Memory B cell (primary cell): ENCODE data around the gene KLHL29.

ENCODE experiments used
- ATAC-seq: fragments of 150-1000 bp; cut with Tn5 transposase; 2 replicates; pipeline ENCODE4 v1.10.0; 2021; ENCODE audit warnings: low read depth, mild to moderate bottlenecking, moderate library complexity
- DNase-seq, 2 donors: peaks; one replicate each; pipeline ENCODE4 v3.0.0; 2022; ENCODE audit warnings: low spot score in 2 of 2
- H3K27ac Mint-ChIP-seq: one replicate; pipeline ENCODE4 v1.8.0; 2022; ENCODE audit warnings: mild to moderate bottlenecking, moderate library complexity, mixed read lengths
- H3K27me3 Mint-ChIP-seq: one replicate; pipeline ENCODE4 v1.8.0; 2022; ENCODE audit warnings: mixed read lengths
- H3K36me3 Mint-ChIP-seq: one replicate; pipeline ENCODE4 v1.8.0; 2022; ENCODE audit warnings: mild to moderate bottlenecking, mixed read lengths
- H3K4me1 Mint-ChIP-seq: one replicate; pipeline ENCODE4 v1.8.0; 2022; ENCODE audit warnings: mixed read lengths
- H3K4me3 Mint-ChIP-seq: one replicate; pipeline ENCODE4 v1.8.0; 2022; ENCODE audit warnings: mild to moderate bottlenecking, moderate library complexity, mixed read lengths
- H3K9me3 Mint-ChIP-seq: one replicate; pipeline ENCODE4 v1.8.0; 2022; ENCODE audit warnings: mixed read lengths

KLHL29 gene

GRCh38 chr2:23637011-23637778 lies 252.2 kb downstream of the KLHL29 start:
- Mint-ChIP-seq H3K36me3 (peaks cover 7% of the 10 kb centered on the region), H3K4me1 (no peaks in the 10 kb centered on the region), H3K4me3 (no peak overlapping the region), H3K27ac (no peak overlapping the region), H3K27me3 (no peaks in the 10 kb centered on the region), H3K9me3 (no peaks in the 10 kb centered on the region)
- ATAC-seq = no peak
- no peak for DNase-seq

GRCh38 chr2:23639406-23639982 lies 254.5 kb downstream of the KLHL29 start:
- H3K36me3 Mint-ChIP-seq = peaks cover 15% of the 10 kb centered on the region
- no peak for ATAC-seq
- H3K4me1 Mint-ChIP-seq = no peaks in the 10 kb centered on the region

DNA sequence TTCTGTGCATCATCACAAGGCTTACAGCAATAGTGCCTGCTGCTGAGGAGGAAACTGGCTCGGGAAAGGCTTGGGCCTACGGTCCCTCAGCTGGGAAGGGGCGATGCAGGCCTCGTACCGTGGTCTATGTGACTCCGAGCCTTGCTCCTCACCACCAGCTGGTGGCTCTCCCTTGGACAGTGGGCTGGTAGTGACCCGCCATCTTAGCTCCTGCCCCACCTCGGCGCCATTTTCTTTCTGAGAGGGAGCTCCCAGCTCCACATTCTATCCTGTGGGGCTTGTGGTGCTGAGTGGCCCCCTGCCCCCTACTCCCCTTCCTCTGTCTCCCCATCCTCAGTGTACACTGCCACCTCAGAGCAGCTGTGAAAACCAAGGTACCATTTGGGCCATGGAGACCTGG lies 255.7 kb downstream of the KLHL29 start:
- no peak for ATAC-seq
- DNase-seq = no peak
- Mint-ChIP-seq H3K27ac (no peak overlapping the region), H3K4me3 (no peak overlapping the region), H3K4me1 (no peaks in the 10 kb centered on the region), H3K36me3 (peaks cover 15% of the 10 kb centered on the region), H3K27me3 (no peaks in the 10 kb centered on the region), H3K9me3 (no peaks in the 10 kb centered on the region)

More at GRCh38 chr2:23639406-23639982, 254.5 kb downstream of the KLHL29 start:
- DNase-seq = no peak
- H3K27me3 Mint-ChIP-seq = no peaks in the 10 kb centered on the region
- H3K27ac Mint-ChIP-seq = no peak overlapping the region
- no peak overlapping the region for H3K4me3 Mint-ChIP-seq
- H3K9me3 Mint-ChIP-seq = no peaks in the 10 kb centered on the region

GRCh38 chr2:23642516-23642915 lies 257.5 kb downstream of the KLHL29 start:
- Mint-ChIP-seq H3K4me3 (no peak overlapping the region), H3K27me3 (no peaks in the 10 kb centered on the region), H3K4me1 (no peaks in the 10 kb centered on the region), H3K27ac (no peak overlapping the region), H3K36me3 (peaks cover 15% of the 10 kb centered on the region), H3K9me3 (no peaks in the 10 kb centered on the region)
- ATAC-seq (no peak), DNase-seq (no peak)

GRCh38 chr2:23645230-23645808 lies 260.3 kb downstream of the KLHL29 start:
- no peaks in the 10 kb centered on the region for H3K4me1 Mint-ChIP-seq
- H3K4me3 Mint-ChIP-seq = no peak overlapping the region
- DNase-seq (no peak), ATAC-seq (no peak)
- no peak overlapping the region for H3K27ac Mint-ChIP-seq
- no peaks in the 10 kb centered on the region for H3K27me3 Mint-ChIP-seq
- H3K36me3 Mint-ChIP-seq = peaks cover 14% of the 10 kb centered on the region
- H3K9me3 Mint-ChIP-seq = no peaks in the 10 kb centered on the region

GRCh38 chr2:23647563-23647962 lies 262.6 kb downstream of the KLHL29 start:
- Mint-ChIP-seq H3K36me3 (peaks cover 11% of the 10 kb centered on the region), H3K27me3 (no peaks in the 10 kb centered on the region), H3K4me3 (no peak overlapping the region), H3K27ac (no peak overlapping the region), H3K9me3 (no peaks in the 10 kb centered on the region), H3K4me1 (no peaks in the 10 kb centered on the region)
- no peak for DNase-seq
- no peak for ATAC-seq

DNA sequence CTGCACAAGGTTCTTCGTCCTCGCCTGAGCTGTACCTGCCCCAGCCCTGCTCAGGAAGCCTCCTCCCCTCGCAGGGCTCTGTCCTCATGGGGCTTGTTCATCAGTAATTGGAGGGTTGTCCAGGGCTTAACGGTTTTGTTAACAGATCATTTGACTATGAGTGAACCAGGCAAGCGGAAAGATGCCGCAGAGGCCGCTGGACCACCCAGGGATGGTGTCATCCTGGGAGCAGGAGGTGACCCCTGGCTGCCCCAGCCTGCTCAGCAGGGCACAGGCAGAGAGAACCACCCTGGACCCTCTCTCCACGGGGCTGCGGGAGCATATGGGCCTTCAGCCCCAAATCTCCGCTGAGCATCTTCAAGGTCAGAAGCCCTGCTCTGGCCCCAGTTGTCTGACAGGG lies 264.3 kb downstream of the KLHL29 start:
- Mint-ChIP-seq H3K4me3 (no peak overlapping the region), H3K27ac (no peak overlapping the region), H3K36me3 (peaks cover 9% of the 10 kb centered on the region), H3K27me3 (peaks cover 2% of the 10 kb centered on the region), H3K4me1 (no peaks in the 10 kb centered on the region), H3K9me3 (no peaks in the 10 kb centered on the region)
- ATAC-seq = no peak
- DNase-seq = no peak

GRCh38 chr2:23649819-23650218 lies 264.8 kb downstream of the KLHL29 start:
- no peak for ATAC-seq
- Mint-ChIP-seq H3K27ac (no peak overlapping the region), H3K9me3 (no peaks in the 10 kb centered on the region), H3K4me3 (no peak overlapping the region), H3K27me3 (peaks cover 2% of the 10 kb centered on the region), H3K36me3 (peaks cover 9% of the 10 kb centered on the region), H3K4me1 (no peaks in the 10 kb centered on the region)
- no peak for DNase-seq

DNA sequence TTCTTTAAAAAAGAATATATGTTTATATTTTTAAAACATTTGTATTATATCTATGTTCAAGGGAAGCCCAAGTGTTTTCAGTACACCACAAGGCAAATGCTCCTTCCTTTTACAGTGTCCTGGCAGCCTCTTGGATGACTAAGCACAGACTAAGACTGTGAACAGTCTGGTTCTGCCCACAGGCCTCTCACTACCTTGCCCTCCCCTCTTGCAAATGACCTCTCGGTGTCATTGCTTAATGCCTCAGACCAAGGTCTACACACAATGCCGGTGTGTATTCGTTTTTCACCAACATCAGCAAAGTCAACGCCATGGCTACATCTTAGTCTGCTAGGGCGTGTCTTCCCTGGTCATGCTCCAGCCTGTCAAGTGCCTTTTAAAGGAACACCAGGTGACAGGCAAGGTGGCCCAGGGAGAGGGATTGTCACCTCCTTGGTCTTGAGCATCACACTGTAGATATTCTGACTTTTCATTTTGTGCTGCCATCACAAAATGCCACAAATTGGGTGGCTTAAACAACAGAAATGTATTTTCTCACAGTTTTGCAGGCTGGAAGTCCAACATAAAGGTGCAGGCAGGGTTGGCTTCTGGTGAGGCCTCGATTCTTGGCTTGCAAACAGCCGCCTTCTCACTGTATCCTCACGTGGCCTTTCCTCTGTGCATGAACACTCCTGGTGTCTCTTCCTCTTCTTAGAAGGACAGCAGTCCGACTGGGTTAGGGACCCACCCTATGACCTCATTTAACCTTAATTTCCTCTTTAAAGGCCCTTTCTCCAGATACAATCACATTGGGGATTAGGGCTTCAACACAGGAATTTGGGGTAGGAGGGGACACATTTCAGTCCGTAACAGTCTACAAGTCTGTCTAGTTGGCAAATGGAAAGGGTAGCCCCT lies 266.5 kb downstream of the KLHL29 start:
- no peak for DNase-seq
- no peaks in the 10 kb centered on the region for H3K4me1 Mint-ChIP-seq
- H3K4me3 Mint-ChIP-seq = no peak overlapping the region
- no peak overlapping the region for H3K27ac Mint-ChIP-seq
- H3K9me3 Mint-ChIP-seq = no peaks in the 10 kb centered on the region
- no peak for ATAC-seq
- H3K27me3 Mint-ChIP-seq = peaks cover 2% of the 10 kb centered on the region
- H3K36me3 Mint-ChIP-seq = peaks cover 9% of the 10 kb centered on the region

- Mint-ChIP-seq H3K9me3 (no peaks in the 10 kb centered on the region), H3K27ac (no peak overlapping the region), H3K4me3 (no peak overlapping the region), H3K4me1 (no peaks in the 10 kb centered on the region), H3K36me3 (peaks cover 9% of the 10 kb centered on the region), H3K27me3 (peaks cover 2% of the 10 kb centered on the region)
- ATAC-seq (no peak), DNase-seq (no peak)
Measured at GRCh38 chr2:23653326-23653725, 268.3 kb downstream of the KLHL29 start.

- no peaks in the 10 kb centered on the region for H3K4me1 Mint-ChIP-seq
- DNase-seq (no peak), ATAC-seq (no peak)
- H3K27me3 Mint-ChIP-seq = peaks cover 3% of the 10 kb centered on the region
- no peak overlapping the region for H3K4me3 Mint-ChIP-seq
- H3K9me3 Mint-ChIP-seq = no peaks in the 10 kb centered on the region
- H3K36me3 Mint-ChIP-seq = peaks cover 9% of the 10 kb centered on the region
- no peak overlapping the region for H3K27ac Mint-ChIP-seq
Measured at GRCh38 chr2:23654756-23655155, 269.8 kb downstream of the KLHL29 start.

DNA sequence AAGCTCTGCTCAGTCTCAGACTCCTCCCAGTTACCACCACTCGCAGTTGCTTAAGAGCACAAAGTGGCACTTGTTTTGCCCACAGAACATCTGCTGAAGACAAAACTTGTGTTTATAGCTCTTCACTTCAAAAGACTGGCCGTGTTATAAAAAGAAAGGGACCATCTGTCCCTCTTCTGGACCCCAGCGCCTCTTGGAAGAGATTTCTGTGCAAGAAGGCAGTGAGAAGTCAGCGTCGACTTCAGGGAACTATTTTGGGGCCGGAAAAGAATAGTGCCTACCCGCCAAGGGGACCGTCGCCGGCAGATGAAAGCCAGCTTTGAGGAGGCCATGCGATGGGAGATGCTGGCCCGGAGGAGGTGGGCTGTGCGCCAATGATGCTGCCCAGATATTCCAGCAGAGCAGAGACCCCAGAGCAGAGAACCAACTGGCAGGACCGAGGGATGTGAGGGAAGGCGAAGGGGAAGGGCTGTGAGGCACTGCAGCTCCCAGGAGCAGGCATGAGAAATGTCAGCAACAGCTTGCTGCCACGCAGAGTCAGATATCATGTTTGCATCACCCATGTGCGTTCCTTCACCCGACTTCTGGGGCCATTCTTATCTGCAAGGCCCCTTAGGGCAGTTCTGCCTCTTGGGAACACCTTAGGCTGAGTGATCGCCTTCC lies 271.1 kb downstream of the KLHL29 start:
- Mint-ChIP-seq H3K27ac (no peak overlapping the region), H3K27me3 (peaks cover 5% of the 10 kb centered on the region), H3K9me3 (no peaks in the 10 kb centered on the region), H3K4me3 (no peak overlapping the region), H3K4me1 (no peaks in the 10 kb centered on the region), H3K36me3 (peaks cover 8% of the 10 kb centered on the region)
- no peak for DNase-seq
- ATAC-seq = no peak

DNA sequence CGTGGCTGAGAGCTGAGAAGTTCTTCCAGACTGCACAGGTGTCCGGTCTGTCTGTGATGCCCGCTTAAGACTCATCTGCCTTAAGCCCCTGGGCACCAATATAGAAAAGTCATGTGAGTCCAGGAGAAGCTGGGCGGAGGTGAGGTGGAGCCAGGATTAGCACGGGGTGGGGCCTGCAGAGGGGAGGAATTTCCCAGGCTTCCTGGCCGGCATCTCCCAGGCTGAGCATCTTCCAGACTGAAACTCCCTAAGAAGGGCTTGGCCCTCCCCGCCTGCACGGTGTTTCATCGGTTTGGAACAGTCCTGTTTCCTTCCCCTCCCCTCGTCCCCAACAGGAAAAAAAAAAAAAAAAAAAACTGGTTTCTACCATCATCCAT lies 271.6 kb downstream of the KLHL29 start:
- H3K36me3 Mint-ChIP-seq = peaks cover 8% of the 10 kb centered on the region
- H3K4me3 Mint-ChIP-seq = no peak overlapping the region
- H3K27ac Mint-ChIP-seq = no peak overlapping the region
- no peak for DNase-seq
- H3K27me3 Mint-ChIP-seq = peaks cover 5% of the 10 kb centered on the region
- no peak for ATAC-seq
- no peaks in the 10 kb centered on the region for H3K4me1 Mint-ChIP-seq
- H3K9me3 Mint-ChIP-seq = no peaks in the 10 kb centered on the region
